ENCODE data around the gene IGSF6.
A peak's percentile ranks its signal among the peaks of the same experiment; 100 is the strongest.

IGSF6 gene

GRCh38 chr16:21593530-21594289, 58.7 kb downstream of the IGSF6 start:
- H3K36me3 Mint-ChIP-seq: no peaks in the 10 kb centered on the region
- H3K9me3 Mint-ChIP-seq: no peaks in the 10 kb centered on the region
- H3K27ac Mint-ChIP-seq: no peak overlapping the region
- H3K27me3 Mint-ChIP-seq: no peaks in the 10 kb centered on the region
- ATAC-seq (ENCODE audit: low read depth) (no peak), DNase-seq (ENCODE audit: low spot score in 2 of 2) (no peak)
- no peak overlapping the region for H3K4me3 Mint-ChIP-seq
- H3K4me1 Mint-ChIP-seq: peaks cover 7% of the 10 kb centered on the region

DNA sequence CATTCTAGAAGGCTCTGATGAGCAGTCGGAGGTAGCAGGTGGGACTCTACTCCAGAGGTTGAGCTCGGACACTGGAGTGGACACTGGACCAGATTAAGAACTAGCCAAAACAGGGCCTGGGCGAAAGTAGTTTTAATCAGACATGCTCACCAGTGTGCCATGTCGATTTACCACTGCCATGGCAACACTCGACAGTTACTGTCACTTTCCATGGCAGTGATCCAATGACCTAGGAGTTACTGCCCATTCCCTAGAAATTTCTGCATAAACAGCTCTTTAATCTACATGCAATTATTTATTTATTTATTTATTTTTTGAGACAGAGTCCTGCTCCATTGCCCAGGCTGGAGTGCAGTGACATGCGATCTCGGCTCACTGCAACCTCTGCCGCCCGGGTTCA, 60.2 kb downstream of the IGSF6 start:
- H3K27me3 Mint-ChIP-seq: no peaks in the 10 kb centered on the region
- H3K4me1 Mint-ChIP-seq: peaks cover 2% of the 10 kb centered on the region
- no peak overlapping the region for H3K4me3 Mint-ChIP-seq
- DNase-seq (ENCODE audit: low spot score in 2 of 2): no peak
- ATAC-seq (ENCODE audit: low read depth): no peak
- no peak overlapping the region for H3K27ac Mint-ChIP-seq
- H3K36me3 Mint-ChIP-seq: no peaks in the 10 kb centered on the region
- H3K9me3 Mint-ChIP-seq: no peaks in the 10 kb centered on the region

DNA sequence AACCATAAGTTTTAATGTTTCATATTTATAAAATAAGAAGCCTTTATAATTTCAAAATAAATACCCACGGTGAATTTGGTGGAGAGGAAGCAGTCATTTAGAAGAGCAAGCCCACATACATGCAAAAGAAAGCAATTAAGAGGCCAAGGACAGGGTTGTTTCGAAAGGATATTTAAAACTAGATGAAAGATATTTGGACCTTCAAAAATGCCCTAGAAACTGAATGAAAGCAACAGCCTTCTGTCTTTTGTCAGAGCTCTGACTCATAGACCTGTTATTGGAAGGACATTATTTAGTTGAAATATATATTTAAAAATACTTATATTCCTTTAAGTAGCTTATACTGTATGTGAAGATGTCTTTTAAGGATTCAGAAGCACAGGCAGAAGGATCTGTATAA, 61.6 kb downstream of the IGSF6 start:
- H3K27ac Mint-ChIP-seq: no peak overlapping the region
- no peaks in the 10 kb centered on the region for H3K9me3 Mint-ChIP-seq
- H3K4me3 Mint-ChIP-seq: no peak overlapping the region
- H3K27me3 Mint-ChIP-seq: no peaks in the 10 kb centered on the region
- DNase-seq (ENCODE audit: low spot score in 2 of 2) (no peak), ATAC-seq (ENCODE audit: low read depth) (no peak)
- H3K4me1 Mint-ChIP-seq: peaks cover 2% of the 10 kb centered on the region
- no peaks in the 10 kb centered on the region for H3K36me3 Mint-ChIP-seq

DNA sequence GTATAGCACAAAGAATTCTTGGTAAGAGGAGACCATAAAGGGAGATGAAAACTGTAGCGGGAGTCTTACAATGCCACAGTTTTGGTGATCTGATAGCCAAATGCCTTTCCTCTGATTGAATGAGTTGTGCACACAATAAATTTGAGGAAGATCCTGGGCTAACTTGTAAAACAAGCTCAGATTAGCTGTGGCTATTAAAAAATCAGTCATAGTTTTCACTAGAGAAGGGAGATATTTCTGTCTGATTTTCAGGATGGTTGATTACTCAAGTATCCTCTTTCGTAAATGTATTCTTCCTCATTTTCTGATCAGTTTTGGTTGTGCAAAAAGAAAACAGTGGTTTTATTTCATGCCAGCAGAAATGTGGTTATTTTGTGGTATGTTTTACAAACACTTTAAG, 62.1 kb downstream of the IGSF6 start:
- peaks cover 2% of the 10 kb centered on the region for H3K4me1 Mint-ChIP-seq
- no peak overlapping the region for H3K4me3 Mint-ChIP-seq
- no peaks in the 10 kb centered on the region for H3K36me3 Mint-ChIP-seq
- DNase-seq (ENCODE audit: low spot score in 2 of 2) (no peak), ATAC-seq (ENCODE audit: low read depth) (no peak)
- no peaks in the 10 kb centered on the region for H3K27me3 Mint-ChIP-seq
- no peaks in the 10 kb centered on the region for H3K9me3 Mint-ChIP-seq
- H3K27ac Mint-ChIP-seq: peak overlapping the region; percentile 53

- Mint-ChIP-seq H3K27ac (peak overlapping the region; percentile 53), H3K4me3 (no peak overlapping the region), H3K4me1 (peaks cover 2% of the 10 kb centered on the region), H3K36me3 (no peaks in the 10 kb centered on the region), H3K9me3 (no peaks in the 10 kb centered on the region), H3K27me3 (no peaks in the 10 kb centered on the region)
- DNase-seq (ENCODE audit: low spot score in 2 of 2) (no peak), ATAC-seq (ENCODE audit: low read depth) (no peak)
Measured at GRCh38 chr16:21589551-21589950, 62.9 kb downstream of the IGSF6 start.
